GM23338 (cell line): ENCODE data around the gene RAB1B. TPM values are rescaled to one million over a fixed set of nuclear protein-coding genes. Genes with fewer than 3 reads are reported as not detected.
A peak's percentile ranks its signal among the peaks of the same experiment; 100 is the strongest.

ENCODE experiments used
- ATAC-seq: fragments of 200-7000 bp; cut with Tn5 transposase; 3 replicates; pipeline ENCODE4 v1.9.1; 2020
- DNase-seq: peaks from one replicate; pipeline ENCODE4 v3.0.0-alpha.2; 2015; ENCODE audit warnings: low spot score
- H2AFZ ChIP-seq: fragments of 200-600 bp; sonication (generic); 2 replicates; pipeline ENCODE4 v1.8.0; 2016; ENCODE audit warnings: antibody characterized with exemption, mild to moderate bottlenecking, moderate library complexity
- H3F3A ChIP-seq: fragments of 200-600 bp; sonication (generic); replicated peaks from 2 replicates; pipeline ENCODE4 v1.8.0; 2017; ENCODE audit warnings: antibody characterized with exemption, mixed run types, low read depth
- H3K27ac ChIP-seq: fragments of 200-600 bp; sonication (generic); 2 replicates; pipeline ENCODE4 v1.6.1; 2016; ENCODE audit warnings: low read depth
- H3K27me3 ChIP-seq: fragments of 200-600 bp; sonication (generic); 2 replicates; pipeline ENCODE4 v1.8.0; 2016; ENCODE audit warnings: mild to moderate bottlenecking, mixed run types, moderate library complexity; ENCODE audit not compliant: insufficient read depth
- H3K36me3 ChIP-seq: fragments of 200-600 bp; sonication (generic); 2 replicates; pipeline ENCODE4 v1.8.0; 2016; ENCODE audit warnings: mild to moderate bottlenecking; ENCODE audit not compliant: insufficient read depth
- H3K4me1 ChIP-seq: fragments of 200-600 bp; sonication (generic); 2 replicates; pipeline ENCODE4 v1.8.0; 2016; ENCODE audit warnings: mild to moderate bottlenecking, moderate library complexity; ENCODE audit not compliant: insufficient read depth
- H3K4me2 ChIP-seq: fragments of 200-600 bp; sonication (generic); 2 replicates; pipeline ENCODE4 v1.7.1; 2017; ENCODE audit warnings: mixed run types
- H3K4me3 ChIP-seq: fragments of 200-600 bp; sonication (generic); 2 replicates; pipeline ENCODE4 v1.6.1; 2016; ENCODE audit warnings: mixed run types
- H3K79me2 ChIP-seq: fragments of 200-600 bp; sonication (generic); replicated peaks from 2 replicates; pipeline ENCODE4 v1.8.0; 2017; ENCODE audit warnings: mild to moderate bottlenecking; ENCODE audit not compliant: insufficient read depth
- H3K9me2 ChIP-seq: fragments of 200-600 bp; sonication (generic); 2 replicates; pipeline ENCODE4 v1.8.0; 2017; ENCODE audit not compliant: insufficient read depth
- H4K20me1 ChIP-seq: fragments of 200-600 bp; sonication (generic); replicated peaks from 2 replicates; pipeline ENCODE4 v1.8.0; 2017; ENCODE audit warnings: mild to moderate bottlenecking; ENCODE audit not compliant: insufficient read depth
- H3K27ac Mint-ChIP-seq: 2 replicates; pipeline ENCODE4 v1.8.0; 2020; ENCODE audit warnings: inconsistent platforms, mild to moderate bottlenecking, moderate library complexity, mixed read lengths
- H3K27me3 Mint-ChIP-seq: 3 replicates; pipeline ENCODE4 v1.8.0; 2022; ENCODE audit warnings: low read depth, mild to moderate bottlenecking, moderate library complexity, mixed read lengths, inconsistent platforms; ENCODE audit not compliant: insufficient read depth, poor library complexity
- H3K36me3 Mint-ChIP-seq: 3 replicates; pipeline ENCODE4 v1.8.0; 2021; ENCODE audit warnings: low read depth, mild to moderate bottlenecking, inconsistent platforms, moderate library complexity, mixed read lengths
- H3K4me1 Mint-ChIP-seq: 3 replicates; pipeline ENCODE4 v1.8.0; 2020; ENCODE audit warnings: mild to moderate bottlenecking, inconsistent platforms, mixed read lengths
- H3K4me3 Mint-ChIP-seq: 3 replicates; pipeline ENCODE4 v1.8.0; 2021; ENCODE audit warnings: moderate library complexity, mild to moderate bottlenecking, inconsistent platforms, mixed read lengths
- H3K9me3 Mint-ChIP-seq: 3 replicates; pipeline ENCODE4 v1.8.0; 2020; ENCODE audit warnings: moderate library complexity, mild to moderate bottlenecking, inconsistent platforms, mixed read lengths
- CREB1 ChIP-seq: fragments of 250-450 bp; sonication (Bioruptor Pico); IDR thresholded peaks from 2 replicates; pipeline ENCODE4 v1.5.0; 2020; ENCODE audit warnings: low read depth, mild to moderate bottlenecking, moderate library complexity
- ETS1 ChIP-seq: IDR thresholded peaks from 2 replicates; pipeline ENCODE4 v1.6.1; 2016; ENCODE audit warnings: antibody characterized with exemption
- EZH2phosphoT487 ChIP-seq: fragments of 200-600 bp; sonication (generic); IDR thresholded peaks from one replicate; pipeline ENCODE4 v1.8.1; 2018; ENCODE audit warnings: antibody characterized with exemption; ENCODE audit not compliant: unreplicated experiment
- JUNB ChIP-seq: IDR thresholded peaks from one replicate; pipeline ENCODE4 v1.6.1; 2016; ENCODE audit warnings: antibody characterized with exemption; ENCODE audit not compliant: unreplicated experiment
- POLR2AphosphoS5 ChIP-seq: IDR thresholded peaks from 2 replicates; pipeline ENCODE4 v1.6.1; 2016; ENCODE audit warnings: antibody characterized with exemption, low read depth
- REST ChIP-seq: IDR thresholded peaks from one replicate; pipeline ENCODE4 v1.6.1; 2018; ENCODE audit warnings: antibody characterized with exemption; ENCODE audit not compliant: unreplicated experiment
- ZNF114 ChIP-seq: fragments of 250-450 bp; sonication (Bioruptor Pico); IDR thresholded peaks from 2 replicates; pipeline ENCODE4 v1.5.0; 2020; ENCODE audit warnings: mild to moderate bottlenecking, moderate library complexity
- ZNF331 ChIP-seq: fragments of 250-450 bp; sonication (Bioruptor Pico); IDR thresholded peaks from 2 replicates; pipeline ENCODE4 v1.5.0; 2020; ENCODE audit warnings: low read depth, mild to moderate bottlenecking, moderate library complexity
- polyA plus RNA-seq: library from polyadenylated mRNA; unstranded; fragments of >200 nt; fragmentation: Nextera tagmentation; extraction: Ambion mirVana; gene quantifications from 2 replicates; pipeline ENCODE4 v1.2.1, GENCODE V29; 2016
- total RNA-seq: library from RNA; depleted of rRNA; stranded (reverse); fragments of >200 nt; shearing (Covaris generic); gene quantifications from 2 replicates; pipeline ENCODE4 v1.2.3, GENCODE V29; 2014
- TF ChIP-seq, protein P1 (sequence below): fragments of 250-450 bp; sonication (Bioruptor Pico); IDR thresholded peaks from 2 replicates; pipeline ENCODE4 v1.5.0; 2020; ENCODE audit warnings: mild to moderate bottlenecking, moderate library complexity

Gene RAB1B
- total and polyA plus RNA-seq, 2 experiments from 2014 or later, result 30.5 to 92.7 TPM

GRCh38 chr11:66228521-66228920 is 39.9 kb upstream of the RAB1B start:
- H3K4me2 ChIP-seq, result no peak overlapping the region
- Mint-ChIP-seq H3K27me3 (peaks cover 10% of the 10 kb centered on the region), H3K36me3 (peaks cover 4% of the 10 kb centered on the region; the same call in 1 of the 3 replicates), H3K4me3 (no peak overlapping the region; the same call in 2 of the 3 replicates), H3K4me1 (peaks cover 30% of the 10 kb centered on the region), H3K27ac (peak overlapping the region; percentile 77), H3K9me3 (no peaks in the 10 kb centered on the region)
- H3K4me1 ChIP-seq, result peaks cover 9% of the 10 kb centered on the region; the same call in 1 of the 2 replicates
- no peaks in the 10 kb centered on the region for H4K20me1 ChIP-seq
- no peaks in the 10 kb centered on the region for H3K79me2 ChIP-seq
- no peak overlapping the region for H2AFZ ChIP-seq
- H3K27me3 ChIP-seq, result no peaks in the 10 kb centered on the region
- no peaks in the 10 kb centered on the region for H3K36me3 ChIP-seq
- ATAC-seq (peak; percentile 71), DNase-seq (peak; percentile 68)
- H3K4me3 ChIP-seq, result no peak overlapping the region
- 0 out of 2 replicates have a peak, but pooled peaks cover 6% of the 10 kb centered on the region for H3F3A ChIP-seq
- peak; percentile 58 for TF ChIP-seq CREB1 (CRISPR knock-in tag)
- TF ChIP-seq ZNF331, result no peak
- no peaks in the 10 kb centered on the region for H3K9me2 ChIP-seq
- peak overlapping the region; percentile 85; the same call in 1 of the 2 replicates for H3K27ac ChIP-seq

GRCh38 chr11:66230156-66230555 is 38.3 kb upstream of the RAB1B start:
- DNase-seq (no peak), ATAC-seq (no peak)
- Histone ChIP-seq H3F3A (0 out of 2 replicates have a peak, but pooled peaks cover 6% of the 10 kb centered on the region), H3K79me2 (no peaks in the 10 kb centered on the region), H3K27ac (no peak overlapping the region), H3K27me3 (no peaks in the 10 kb centered on the region), H3K4me3 (no peak overlapping the region), H3K36me3 (no peaks in the 10 kb centered on the region; the same call in 1 of the 2 replicates), H2AFZ (no peak overlapping the region), H3K4me2 (no peak overlapping the region), H3K4me1 (peaks cover 9% of the 10 kb centered on the region; the same call in 1 of the 2 replicates), H3K9me2 (no peaks in the 10 kb centered on the region), H4K20me1 (no peaks in the 10 kb centered on the region)
- Mint-ChIP-seq H3K27ac (no peak overlapping the region; the same call in 1 of the 2 replicates), H3K4me1 (peaks cover 30% of the 10 kb centered on the region), H3K9me3 (no peaks in the 10 kb centered on the region), H3K27me3 (peaks cover 12% of the 10 kb centered on the region), H3K36me3 (peaks cover 6% of the 10 kb centered on the region; the same call in 2 of the 3 replicates), H3K4me3 (no peak overlapping the region)
- TF ChIP-seq ZNF114 (CRISPR knock-in tag) (no peak), REST (no peak), JUNB (no peak), ZNF331 (no peak), ETS1 (no peak), EZH2phosphoT487 (no peak), POLR2AphosphoS5 (no peak), CREB1 (CRISPR knock-in tag) (no peak)
- TF ChIP-seq, protein P1, sequence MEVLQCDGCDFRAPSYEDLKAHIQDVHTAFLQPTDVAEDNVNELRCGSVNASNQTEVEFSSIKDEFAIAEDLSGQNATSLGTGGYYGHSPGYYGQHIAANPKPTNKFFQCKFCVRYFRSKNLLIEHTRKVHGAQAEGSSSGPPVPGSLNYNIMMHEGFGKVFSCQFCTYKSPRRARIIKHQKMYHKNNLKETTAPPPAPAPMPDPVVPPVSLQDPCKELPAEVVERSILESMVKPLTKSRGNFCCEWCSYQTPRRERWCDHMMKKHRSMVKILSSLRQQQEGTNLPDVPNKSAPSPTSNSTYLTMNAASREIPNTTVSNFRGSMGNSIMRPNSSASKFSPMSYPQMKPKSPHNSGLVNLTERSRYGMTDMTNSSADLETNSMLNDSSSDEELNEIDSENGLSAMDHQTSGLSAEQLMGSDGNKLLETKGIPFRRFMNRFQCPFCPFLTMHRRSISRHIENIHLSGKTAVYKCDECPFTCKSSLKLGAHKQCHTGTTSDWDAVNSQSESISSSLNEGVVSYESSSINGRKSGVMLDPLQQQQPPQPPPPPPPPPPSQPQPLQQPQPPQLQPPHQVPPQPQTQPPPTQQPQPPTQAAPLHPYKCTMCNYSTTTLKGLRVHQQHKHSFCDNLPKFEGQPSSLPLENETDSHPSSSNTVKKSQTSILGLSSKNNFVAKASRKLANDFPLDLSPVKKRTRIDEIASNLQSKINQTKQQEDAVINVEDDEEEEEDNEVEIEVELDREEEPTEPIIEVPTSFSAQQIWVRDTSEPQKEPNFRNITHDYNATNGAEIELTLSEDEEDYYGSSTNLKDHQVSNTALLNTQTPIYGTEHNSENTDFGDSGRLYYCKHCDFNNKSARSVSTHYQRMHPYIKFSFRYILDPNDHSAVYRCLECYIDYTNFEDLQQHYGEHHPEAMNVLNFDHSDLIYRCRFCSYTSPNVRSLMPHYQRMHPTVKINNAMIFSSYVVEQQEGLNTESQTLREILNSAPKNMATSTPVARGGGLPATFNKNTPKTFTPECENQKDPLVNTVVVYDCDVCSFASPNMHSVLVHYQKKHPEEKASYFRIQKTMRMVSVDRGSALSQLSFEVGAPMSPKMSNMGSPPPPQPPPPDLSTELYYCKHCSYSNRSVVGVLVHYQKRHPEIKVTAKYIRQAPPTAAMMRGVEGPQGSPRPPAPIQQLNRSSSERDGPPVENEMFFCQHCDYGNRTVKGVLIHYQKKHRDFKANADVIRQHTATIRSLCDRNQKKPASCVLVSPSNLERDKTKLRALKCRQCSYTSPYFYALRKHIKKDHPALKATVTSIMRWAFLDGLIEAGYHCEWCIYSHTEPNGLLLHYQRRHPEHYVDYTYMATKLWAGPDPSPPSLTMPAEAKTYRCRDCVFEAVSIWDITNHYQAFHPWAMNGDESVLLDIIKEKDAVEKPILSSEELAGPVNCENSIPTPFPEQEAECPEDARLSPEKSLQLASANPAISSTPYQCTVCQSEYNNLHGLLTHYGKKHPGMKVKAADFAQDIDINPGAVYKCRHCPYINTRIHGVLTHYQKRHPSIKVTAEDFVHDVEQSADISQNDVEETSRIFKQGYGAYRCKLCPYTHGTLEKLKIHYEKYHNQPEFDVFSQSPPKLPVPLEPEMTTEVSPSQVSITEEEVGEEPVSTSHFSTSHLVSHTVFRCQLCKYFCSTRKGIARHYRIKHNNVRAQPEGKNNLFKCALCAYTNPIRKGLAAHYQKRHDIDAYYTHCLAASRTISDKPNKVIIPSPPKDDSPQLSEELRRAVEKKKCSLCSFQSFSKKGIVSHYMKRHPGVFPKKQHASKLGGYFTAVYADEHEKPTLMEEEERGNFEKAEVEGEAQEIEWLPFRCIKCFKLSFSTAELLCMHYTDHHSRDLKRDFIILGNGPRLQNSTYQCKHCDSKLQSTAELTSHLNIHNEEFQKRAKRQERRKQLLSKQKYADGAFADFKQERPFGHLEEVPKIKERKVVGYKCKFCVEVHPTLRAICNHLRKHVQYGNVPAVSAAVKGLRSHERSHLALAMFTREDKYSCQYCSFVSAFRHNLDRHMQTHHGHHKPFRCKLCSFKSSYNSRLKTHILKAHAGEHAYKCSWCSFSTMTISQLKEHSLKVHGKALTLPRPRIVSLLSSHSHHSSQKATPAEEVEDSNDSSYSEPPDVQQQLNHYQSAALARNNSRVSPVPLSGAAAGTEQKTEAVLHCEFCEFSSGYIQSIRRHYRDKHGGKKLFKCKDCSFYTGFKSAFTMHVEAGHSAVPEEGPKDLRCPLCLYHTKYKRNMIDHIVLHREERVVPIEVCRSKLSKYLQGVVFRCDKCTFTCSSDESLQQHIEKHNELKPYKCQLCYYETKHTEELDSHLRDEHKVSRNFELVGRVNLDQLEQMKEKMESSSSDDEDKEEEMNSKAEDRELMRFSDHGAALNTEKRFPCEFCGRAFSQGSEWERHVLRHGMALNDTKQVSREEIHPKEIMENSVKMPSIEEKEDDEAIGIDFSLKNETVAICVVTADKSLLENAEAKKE (CRISPR knock-in tag), result no peak
